Endometrial microvascular endothelial cells (primary cell): ENCODE results near the gene NR1H4. TPM values are rescaled to one million over a fixed set of nuclear protein-coding genes. Genes with fewer than 3 reads are reported as not detected.

ENCODE experiments used
- in situ Hi-C: cut with HindIII; loops from 2 replicates; pipeline ENCODE4 v1.10.0; 2017; ENCODE audit warnings: low sequenced_read_pairs, low pct_unique_long_range_greater_than_20kb; ENCODE audit errors: inconsistent ontology term
- total RNA-seq: library from RNA; depleted of rRNA; stranded (reverse); fragments of >200 nt; gene quantifications from one replicate; pipeline ENCODE4 v1.2.3, GENCODE V29; 2015; ENCODE audit errors: inconsistent ontology term

NR1H4 gene
- total RNA-seq, 1 donor from 2014 or later, result not detected

- in situ Hi-C loops, result no loop called here
Measured at GRCh38 chr12:100608776-100609175, 135.1 kb downstream of the NR1H4 start.

- in situ Hi-C loops, result no loop called here
Measured at GRCh38 chr12:100610666-100611430, 137.2 kb downstream of the NR1H4 start.

- in situ Hi-C loops, result no loop called here
Measured at GRCh38 chr12:100612606-100613005, 138.9 kb downstream of the NR1H4 start.

Other genes with a start within 250 kb of the NR1H4 start
- gene DEPDC4, start 206.8 kb upstream of the NR1H4 start, total RNA-seq, result not detected
- gene SCYL2, start 206.7 kb upstream of the NR1H4 start, total RNA-seq, result 48.1 TPM
- not detected for gene SLC17A8, start 116.8 kb upstream of the NR1H4 start, total RNA-seq
- 28.0 TPM for gene GAS2L3, start 99.8 kb downstream of the NR1H4 start, total RNA-seq